Peyer's patch (tissue), 4 donors: Measurements from ENCODE around the gene PLEKHH1.

Experiments used
- CTCF ChIP-seq, 6 experiments: fragments of 450-650 bp in 4 of 6; fragments of 200-600 bp in 2 of 6; sonication (generic) in 1 of 6; IDR thresholded peaks; one replicate each; pipeline ENCODE4 v1.5.1; 2017 to 2019; ENCODE audit warnings: antibody characterized with exemption in 6 of 6, mild to moderate bottlenecking in 3 of 6, moderate library complexity in 1 of 6
- POLR2A ChIP-seq, 2 donors: fragments of 450-650 bp; IDR thresholded peaks; one replicate each; pipeline ENCODE4 v1.5.1; 2017; ENCODE audit warnings: antibody characterized with exemption in 2 of 2, mild to moderate bottlenecking in 2 of 2, moderate library complexity in 2 of 2

GRCh38 chr14:67528276-67528675 is 4.8 kb upstream of the PLEKHH1 start:
- TF ChIP-seq CTCF (IDR thresholded peaks at IDR 0.05) (no peak), POLR2A (IDR thresholded peaks at IDR 0.05) (no peak)
